Spleen (tissue), 7 donors: ENCODE measurements around the gene SMIM23.

ENCODE experiments used
- POLR2A ChIP-seq, 3 donors: fragments of 450-650 bp; IDR thresholded peaks; one replicate each; pipeline ENCODE4 v1.5.1; 2017; ENCODE audit warnings: antibody characterized with exemption in 3 of 3, mild to moderate bottlenecking in 1 of 3
- TF ChIP-seq, protein P1 (sequence below), 11 experiments: fragments of 200-600 bp in 7 of 11; fragments of 450-650 bp in 4 of 11; sonication (generic) in 4 of 11; IDR thresholded peaks in 8 of 11; conservative IDR thresholded peaks in 3 of 11; 1 replicate in 7 of 11; 2 replicates in 4 of 11; pipeline versions ENCODE4 v1.4.0 to v1.8.0; 2016 to 2021; ENCODE audit warnings: antibody characterized with exemption in 11 of 11, inconsistent platforms in 4 of 11, mild to moderate bottlenecking in 1 of 11
- donor health status: DM: no; HTN: no; CAD: no; lungs with moderate emphysema.
- donor health status: DM: no; HTN: no; CAD: no.
- donor health status: DM: no; HTN: no; CAD: no.

GRCh38 chr5:171748720-171749119 lies 36.9 kb upstream of the SMIM23 start:
- TF ChIP-seq, protein P1, sequence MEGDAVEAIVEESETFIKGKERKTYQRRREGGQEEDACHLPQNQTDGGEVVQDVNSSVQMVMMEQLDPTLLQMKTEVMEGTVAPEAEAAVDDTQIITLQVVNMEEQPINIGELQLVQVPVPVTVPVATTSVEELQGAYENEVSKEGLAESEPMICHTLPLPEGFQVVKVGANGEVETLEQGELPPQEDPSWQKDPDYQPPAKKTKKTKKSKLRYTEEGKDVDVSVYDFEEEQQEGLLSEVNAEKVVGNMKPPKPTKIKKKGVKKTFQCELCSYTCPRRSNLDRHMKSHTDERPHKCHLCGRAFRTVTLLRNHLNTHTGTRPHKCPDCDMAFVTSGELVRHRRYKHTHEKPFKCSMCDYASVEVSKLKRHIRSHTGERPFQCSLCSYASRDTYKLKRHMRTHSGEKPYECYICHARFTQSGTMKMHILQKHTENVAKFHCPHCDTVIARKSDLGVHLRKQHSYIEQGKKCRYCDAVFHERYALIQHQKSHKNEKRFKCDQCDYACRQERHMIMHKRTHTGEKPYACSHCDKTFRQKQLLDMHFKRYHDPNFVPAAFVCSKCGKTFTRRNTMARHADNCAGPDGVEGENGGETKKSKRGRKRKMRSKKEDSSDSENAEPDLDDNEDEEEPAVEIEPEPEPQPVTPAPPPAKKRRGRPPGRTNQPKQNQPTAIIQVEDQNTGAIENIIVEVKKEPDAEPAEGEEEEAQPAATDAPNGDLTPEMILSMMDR (IDR thresholded peaks at IDR 0.05 in 8 of 11, conservative IDR thresholded peaks at IDR 0.05 in 3 of 11), result no peak
- TF ChIP-seq POLR2A (IDR thresholded peaks at IDR 0.05), result no peak
